Measurements from ENCODE around the gene CCL5. TPM values are rescaled to one million over a fixed set of nuclear protein-coding genes. Genes with fewer than 3 reads are reported as not detected.

Gene CCL5
- total and polyA plus RNA-seq, 2 donors (not counting 3 experiments of a cell fraction or from before 2014, with no cell fraction given): not detected

- DNase-seq (ENCODE audit: low read depth, low spot score): no peak
- H3K9me3 ChIP-seq (replicated peaks; ENCODE audit: control insufficient read depth, insufficient read depth, low read length): no peaks in the 10 kb centered on the region
- POLR2A ChIA-PET: no interaction called here
- no peak overlapping the region for H3K4me3 ChIP-seq (replicated peaks in 1 of 3; ENCODE audit: insufficient read depth in 1 of 3, low read depth in 1 of 3, low read length in 3 of 3)
- no peak overlapping the region for H3K9ac ChIP-seq (replicated peaks; ENCODE audit: extremely low read depth, insufficient read depth, low read length)
- H3K9me1 ChIP-seq (replicated peaks; ENCODE audit: control insufficient read depth, extremely low read depth, insufficient read depth, low read length): no peaks in the 10 kb centered on the region
- no peak overlapping the region for H3K4me2 ChIP-seq (ENCODE audit: insufficient read depth, low read length)
- H3K27ac ChIP-seq (ENCODE audit: insufficient read depth, low read depth, low read length): no peak overlapping the region
- TF ChIP-seq EZH2 (IDR thresholded peaks at IDR 0.05; ENCODE audit: borderline replicate concordance, low read depth, low read length, severe bottlenecking): no peak
- TF ChIP-seq JUN (IDR thresholded peaks at IDR 0.05; ENCODE audit: borderline replicate concordance, insufficient read depth, insufficient read length, low read depth): no peak
- no peak for TF ChIP-seq FOS (IDR thresholded peaks at IDR 0.05; ENCODE audit: borderline replicate concordance, insufficient read depth, low read length)
- TF ChIP-seq GATA2 (IDR thresholded peaks at IDR 0.05; ENCODE audit: insufficient read depth, insufficient read length, low read depth, low read length): no peak
- no peak for TF ChIP-seq MAX (IDR thresholded peaks at IDR 0.05; ENCODE audit: insufficient read depth, insufficient read length)
- TF ChIP-seq POLR2AphosphoS5 (IDR thresholded peaks at IDR 0.05; ENCODE audit: insufficient read depth, low read depth, low read length): no peak
- TF ChIP-seq, protein P1, sequence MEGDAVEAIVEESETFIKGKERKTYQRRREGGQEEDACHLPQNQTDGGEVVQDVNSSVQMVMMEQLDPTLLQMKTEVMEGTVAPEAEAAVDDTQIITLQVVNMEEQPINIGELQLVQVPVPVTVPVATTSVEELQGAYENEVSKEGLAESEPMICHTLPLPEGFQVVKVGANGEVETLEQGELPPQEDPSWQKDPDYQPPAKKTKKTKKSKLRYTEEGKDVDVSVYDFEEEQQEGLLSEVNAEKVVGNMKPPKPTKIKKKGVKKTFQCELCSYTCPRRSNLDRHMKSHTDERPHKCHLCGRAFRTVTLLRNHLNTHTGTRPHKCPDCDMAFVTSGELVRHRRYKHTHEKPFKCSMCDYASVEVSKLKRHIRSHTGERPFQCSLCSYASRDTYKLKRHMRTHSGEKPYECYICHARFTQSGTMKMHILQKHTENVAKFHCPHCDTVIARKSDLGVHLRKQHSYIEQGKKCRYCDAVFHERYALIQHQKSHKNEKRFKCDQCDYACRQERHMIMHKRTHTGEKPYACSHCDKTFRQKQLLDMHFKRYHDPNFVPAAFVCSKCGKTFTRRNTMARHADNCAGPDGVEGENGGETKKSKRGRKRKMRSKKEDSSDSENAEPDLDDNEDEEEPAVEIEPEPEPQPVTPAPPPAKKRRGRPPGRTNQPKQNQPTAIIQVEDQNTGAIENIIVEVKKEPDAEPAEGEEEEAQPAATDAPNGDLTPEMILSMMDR (IDR thresholded peaks at IDR 0.05; ENCODE audit: extremely low read depth in 1 of 2, insufficient read depth in 1 of 2, low read depth in 1 of 2, low read length in 2 of 2): no peak
- H2AFZ ChIP-seq (ENCODE audit: low read depth, low read length): no peak overlapping the region
- no peaks in the 10 kb centered on the region for H3K79me2 ChIP-seq (ENCODE audit: control insufficient read depth, insufficient read depth, low read length)
- no TSS peak for BruUV-seq (replicated peaks)
- dilution Hi-C loops (cut with MboI; ENCODE audit: extremely low pct_ligation_motif_present, low sequenced_read_pairs): no loop called here
- no peaks in the 10 kb centered on the region for H3K27me3 ChIP-seq (ENCODE audit: control insufficient read depth in 2 of 2, insufficient read depth in 2 of 2, low read length in 2 of 2)
- no peaks in the 10 kb centered on the region for H4K20me1 ChIP-seq (replicated peaks; ENCODE audit: control insufficient read depth, extremely low read depth, insufficient read depth, low read length)
- CTCF ChIA-PET: no interaction called here
- H3K36me3 ChIP-seq (ENCODE audit: control insufficient read depth in 2 of 2, extremely low read depth in 1 of 2, insufficient read depth in 2 of 2, low read length in 2 of 2): no peaks in the 10 kb centered on the region
- no peak for FAIRE-seq
- H3K4me1 ChIP-seq (ENCODE audit: control insufficient read depth, extremely low read depth, insufficient read depth, low read length): no peaks in the 10 kb centered on the region
- intact Hi-C loops (cut with micrococcal nuclease): no loop called here
Measured at GRCh38 chr17:35906926-35907637, 26.9 kb upstream of the CCL5 start.

Data from endothelial cell of umbilical vein (primary cell).